GM21529 (cell line): ENCODE data around the gene PANK3.
"Not testable (repeated sequence)": the region's sequence is repeated elsewhere in the genome, so short reads cannot be mapped to it uniquely, and the experiment has no call there.

Source experiments
- ATAC-seq: cut with Tn5 transposase; IDR thresholded peaks from one replicate; pipeline ENCODE4 v1.9.1; 2021; ENCODE audit not compliant: unreplicated experiment

Gene PANK3

GRCh38 chr5:168553377-168554130 lies 25.6 kb downstream of the PANK3 start:
- ATAC-seq = no peak

DNA sequence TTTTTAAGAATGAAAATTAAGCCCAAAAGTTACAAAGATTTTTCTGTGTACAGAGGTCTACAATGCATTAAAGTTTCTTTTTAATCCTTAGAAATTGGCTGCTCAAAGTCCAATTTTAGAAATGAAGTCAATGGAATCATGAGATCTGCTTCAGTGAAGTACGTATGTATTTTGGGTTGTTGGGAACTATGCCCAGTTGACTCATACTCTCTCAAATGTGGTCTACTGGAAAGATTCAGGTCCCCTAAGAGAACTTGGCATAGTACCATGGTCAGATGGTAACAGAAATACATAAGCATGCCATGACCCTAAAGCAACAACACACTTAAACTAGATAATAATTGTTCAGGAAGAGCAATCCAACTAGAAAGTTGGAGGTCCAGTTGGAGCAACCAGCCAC lies 27.0 kb downstream of the PANK3 start:
- no peak for ATAC-seq

DNA sequence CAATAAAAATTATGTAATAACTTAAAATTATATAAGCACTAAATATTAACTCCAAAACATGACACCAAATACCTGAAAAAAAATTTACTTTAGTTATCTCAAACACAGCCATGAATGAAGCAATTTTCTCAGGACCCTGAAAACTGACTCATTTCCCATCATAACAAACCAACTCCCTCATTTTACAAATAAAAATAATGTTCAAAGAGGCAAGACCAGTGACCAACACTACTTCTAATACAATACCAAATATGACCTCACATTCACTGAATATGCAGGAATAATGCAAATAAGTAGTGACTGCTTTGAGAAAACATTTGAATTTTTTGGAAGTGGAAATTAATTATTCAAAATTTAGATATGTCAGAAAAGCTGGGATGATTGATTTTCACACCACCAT lies 28.5 kb downstream of the PANK3 start:
- no peak for ATAC-seq

- no peak for ATAC-seq
These were observed 29.6 kb downstream of the PANK3 start for GRCh38 chr5:168549554-168549953.

DNA sequence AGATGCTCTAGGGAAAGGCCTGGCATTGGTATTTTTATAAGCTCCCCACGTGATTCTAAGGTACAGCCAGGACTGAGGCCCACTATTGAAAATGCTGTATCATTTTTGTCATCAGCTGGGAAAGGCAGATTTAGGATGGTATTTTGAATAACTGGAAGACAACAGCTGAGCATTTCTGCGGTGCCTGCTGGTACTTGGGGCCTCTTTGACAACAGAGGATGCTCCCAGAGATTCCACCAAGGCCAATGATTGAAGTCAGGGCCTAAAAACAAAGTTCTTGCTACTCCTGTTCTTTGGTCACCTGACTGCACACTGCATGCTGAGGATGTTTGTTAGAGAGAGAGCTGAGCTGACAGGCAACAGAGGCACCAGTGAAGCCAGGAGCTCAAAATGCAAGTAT lies 42.0 kb downstream of the PANK3 start:
- no peak for ATAC-seq

- not testable (repeated sequence) for ATAC-seq
These were observed 44.8 kb downstream of the PANK3 start for GRCh38 chr5:168534351-168534750.

- no peak for ATAC-seq
These were observed 46.9 kb downstream of the PANK3 start for GRCh38 chr5:168531987-168532864.

DNA sequence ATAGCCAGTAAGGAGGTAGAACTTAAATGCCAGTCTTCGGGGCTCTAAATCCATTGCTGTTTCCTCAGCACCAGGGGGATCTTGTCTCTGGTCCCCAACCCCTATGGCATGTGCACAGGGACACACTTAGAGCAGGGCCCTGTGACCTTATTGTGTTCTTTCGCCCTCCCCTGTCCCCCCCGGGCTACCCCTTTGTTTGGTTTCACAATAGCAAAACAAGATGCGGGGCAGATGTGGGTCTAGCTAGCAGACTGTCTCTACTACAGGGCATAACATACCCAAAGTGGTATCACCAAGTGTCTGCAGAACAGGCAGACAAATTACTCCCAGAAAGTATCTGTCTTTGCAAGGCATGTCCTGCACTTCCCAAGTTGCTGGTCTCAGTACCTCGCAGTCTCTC lies 48.0 kb downstream of the PANK3 start:
- no peak for ATAC-seq

DNA sequence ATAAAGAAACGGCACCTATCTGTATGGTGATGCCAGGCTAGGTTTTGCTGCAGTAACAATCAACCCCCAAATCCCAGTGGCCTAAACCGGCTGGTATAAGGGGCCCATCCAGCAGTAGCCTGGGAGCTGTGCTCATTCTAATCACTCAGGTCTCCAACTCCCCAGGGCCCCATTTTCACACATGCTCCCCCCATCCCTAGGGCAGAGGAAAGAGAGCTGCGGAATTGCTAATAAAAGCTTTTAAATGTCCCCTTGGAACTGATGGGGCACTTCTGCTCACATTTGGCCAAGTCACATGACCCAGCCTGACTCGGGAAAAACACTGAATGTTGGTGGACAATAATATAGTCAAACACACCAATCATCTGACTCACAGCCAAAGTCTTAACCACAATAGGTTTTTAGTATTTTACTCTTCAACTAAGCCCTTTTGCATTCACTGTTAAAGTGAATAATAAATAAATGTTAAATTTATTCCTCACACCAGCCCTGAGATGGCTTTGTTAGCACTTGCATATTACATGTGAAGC lies 48.5 kb downstream of the PANK3 start:
- no peak for ATAC-seq

DNA sequence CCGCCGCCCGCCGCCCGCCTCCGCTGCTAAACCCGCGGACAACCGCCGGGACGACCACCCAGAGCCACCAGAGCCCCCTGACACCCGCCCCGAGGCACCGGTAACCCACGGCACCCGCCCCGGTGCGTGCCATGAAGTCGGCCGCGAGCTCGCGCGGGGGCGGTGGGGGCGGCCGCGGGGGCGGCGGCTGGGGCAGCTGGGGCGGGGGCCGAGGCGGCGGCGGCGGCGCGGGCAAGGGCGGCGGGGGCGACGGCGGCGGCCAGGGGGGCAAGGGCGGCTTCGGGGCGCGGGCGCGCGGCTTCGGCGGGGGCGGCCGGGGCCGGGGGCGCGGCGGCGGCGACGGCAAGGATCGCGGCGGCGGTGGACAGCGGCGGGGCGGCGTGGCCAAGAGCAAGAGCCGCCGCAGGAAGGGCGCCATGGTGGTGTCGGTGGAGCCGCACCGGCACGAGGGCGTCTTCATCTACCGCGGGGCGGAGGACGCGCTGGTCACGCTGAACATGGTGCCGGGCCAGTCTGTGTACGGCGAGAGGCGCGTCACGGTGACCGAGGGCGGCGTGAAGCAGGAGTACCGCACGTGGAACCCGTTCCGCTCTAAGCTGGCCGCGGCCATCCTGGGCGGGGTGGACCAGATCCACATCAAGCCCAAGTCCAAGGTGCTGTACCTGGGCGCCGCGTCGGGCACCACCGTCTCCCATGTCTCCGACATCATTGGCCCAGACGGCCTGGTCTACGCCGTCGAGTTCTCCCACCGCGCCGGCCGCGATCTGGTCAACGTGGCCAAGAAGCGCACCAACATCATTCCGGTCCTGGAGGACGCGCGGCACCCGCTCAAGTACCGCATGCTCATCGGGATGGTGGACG lies 49.6 kb downstream of the PANK3 start:
- ATAC-seq = no peak

- no peak for ATAC-seq
These were observed 50.4 kb downstream of the PANK3 start, which contains the start of gene FBLL1 for GRCh38 chr5:168528521-168529373. Gene FBLL1 (plus strand): TSS chr5:168529305. CDS start chr5:168529505, 200 bp downstream.

DNA sequence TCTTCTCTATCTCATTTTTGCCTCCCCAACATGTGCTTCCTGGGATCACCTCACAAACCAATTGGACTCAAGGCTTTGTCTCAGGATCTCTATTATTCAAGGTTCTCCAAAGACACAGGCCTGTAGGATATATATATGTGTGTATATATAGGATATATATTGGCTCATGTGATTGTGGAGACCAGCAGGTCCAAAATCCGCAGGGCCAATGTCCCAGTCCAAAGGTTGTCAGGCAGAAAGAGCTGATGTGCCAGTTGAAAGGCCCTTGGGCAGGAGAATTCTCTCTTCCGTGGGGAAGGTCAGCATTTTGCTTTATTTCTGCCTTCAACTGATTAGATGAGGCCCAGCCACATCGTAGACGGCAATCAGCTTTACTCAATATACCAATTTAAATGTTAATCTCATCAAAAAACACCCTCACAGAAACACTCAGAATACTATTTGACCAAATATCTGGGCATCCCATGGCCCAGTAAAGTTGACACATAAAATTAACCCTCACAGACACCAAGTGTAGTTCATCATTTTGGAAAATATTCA lies 51.3 kb downstream of the PANK3 start:
- ATAC-seq = no peak

GRCh38 chr5:168525856-168526255 lies 53.3 kb downstream of the PANK3 start:
- no peak for ATAC-seq

DNA sequence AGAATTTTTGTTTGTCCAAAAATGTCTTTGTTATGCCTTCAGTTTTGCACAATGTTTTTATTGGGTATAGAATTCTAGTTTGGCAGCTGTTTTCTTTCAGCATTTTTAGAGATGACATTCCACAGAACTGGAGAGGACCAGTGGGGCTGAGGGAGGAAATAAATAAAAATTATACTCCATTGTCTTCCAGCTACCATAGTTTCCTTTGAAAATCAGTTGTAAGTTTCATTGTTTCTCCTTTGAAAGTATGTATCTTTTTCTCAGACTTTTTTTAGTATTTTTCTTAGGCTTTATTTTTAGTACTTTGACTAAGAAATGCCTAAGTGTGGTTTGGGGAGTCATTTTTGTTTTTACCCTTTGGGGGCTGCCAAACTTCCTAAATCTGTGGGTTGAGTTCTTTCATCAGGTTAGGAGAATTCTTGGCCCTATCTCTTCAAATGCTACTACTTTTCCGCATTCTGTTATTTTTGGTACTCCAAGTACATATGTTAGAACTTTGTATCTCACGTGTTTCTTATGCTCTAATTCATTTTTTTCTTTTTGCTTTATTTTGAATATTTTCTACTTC lies 65.2 kb downstream of the PANK3 start:
- no peak for ATAC-seq

- no peak for ATAC-seq
These were observed 76.5 kb downstream of the PANK3 start for GRCh38 chr5:168502563-168503237.
